ENCODE measurements around the gene GALNTL6. TPM values are rescaled to one million over a fixed set of nuclear protein-coding genes. Genes with fewer than 3 reads are reported as not detected.

GALNTL6 gene
- total and polyA plus RNA-seq, 2 of the 4 experiments (the other 2 are of a cell fraction), result under 0.01 TPM; not detected in 1

DNA sequence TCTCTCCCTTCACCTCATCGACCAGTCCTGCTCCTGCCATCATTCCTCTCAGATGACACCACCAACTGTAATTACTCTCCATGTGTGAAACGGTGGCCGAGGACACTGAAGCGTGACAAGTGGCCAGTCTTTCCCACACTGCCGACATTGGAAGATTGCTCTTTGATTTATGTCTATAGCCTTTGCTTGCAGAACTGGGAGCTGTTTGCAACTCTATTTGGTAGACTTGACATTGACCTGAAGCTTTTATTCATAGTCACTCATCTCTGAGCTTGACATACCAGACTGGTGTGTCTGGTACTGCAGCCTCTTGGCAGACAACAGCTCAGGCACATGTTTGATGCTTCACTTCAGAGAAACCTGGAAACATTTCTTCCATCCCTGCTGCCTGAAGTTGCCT is 1233.6 kb downstream of the GALNTL6 start:
- DNase-seq, result peak; percentile 3
- dilution Hi-C loops (cut with HindIII; ENCODE audit: low sequenced_read_pairs, unreplicated experiment) (no loop called here), in situ Hi-C loops (cut with MboI; ENCODE audit: low sequenced_read_pairs) (no loop called here), intact Hi-C loops (cut with micrococcal nuclease) (no loop called here)
- no peak overlapping the region for H3K4me3 ChIP-seq (ENCODE audit: insufficient read depth, low read depth, low read length)
- no peaks in the 10 kb centered on the region for H4K20me1 ChIP-seq (ENCODE audit: insufficient read depth, low read length)
- no peaks in the 10 kb centered on the region for H3K9me1 ChIP-seq (ENCODE audit: insufficient read depth, low read length)
- H3K27ac ChIP-seq (ENCODE audit: insufficient read depth, low read length), result no peak overlapping the region
- no peak overlapping the region for H2AFZ ChIP-seq (replicated peaks; ENCODE audit: low read length, poor library complexity)
- H3K9ac ChIP-seq (ENCODE audit: low read depth, low read length), result no peak overlapping the region
- H2BK120ac ChIP-seq (ENCODE audit: low read depth, low read length), result no peak overlapping the region
- ChIA-PET POLR2A (ENCODE audit: unreplicated experiment) (no interaction called here), CTCF (interaction anchor here (0.7 kb wide), 1 partner anchor 12 kb away, joined by 3 read pairs; no protein-coding TSS in a partner anchor)
- TF ChIP-seq, protein P1, sequence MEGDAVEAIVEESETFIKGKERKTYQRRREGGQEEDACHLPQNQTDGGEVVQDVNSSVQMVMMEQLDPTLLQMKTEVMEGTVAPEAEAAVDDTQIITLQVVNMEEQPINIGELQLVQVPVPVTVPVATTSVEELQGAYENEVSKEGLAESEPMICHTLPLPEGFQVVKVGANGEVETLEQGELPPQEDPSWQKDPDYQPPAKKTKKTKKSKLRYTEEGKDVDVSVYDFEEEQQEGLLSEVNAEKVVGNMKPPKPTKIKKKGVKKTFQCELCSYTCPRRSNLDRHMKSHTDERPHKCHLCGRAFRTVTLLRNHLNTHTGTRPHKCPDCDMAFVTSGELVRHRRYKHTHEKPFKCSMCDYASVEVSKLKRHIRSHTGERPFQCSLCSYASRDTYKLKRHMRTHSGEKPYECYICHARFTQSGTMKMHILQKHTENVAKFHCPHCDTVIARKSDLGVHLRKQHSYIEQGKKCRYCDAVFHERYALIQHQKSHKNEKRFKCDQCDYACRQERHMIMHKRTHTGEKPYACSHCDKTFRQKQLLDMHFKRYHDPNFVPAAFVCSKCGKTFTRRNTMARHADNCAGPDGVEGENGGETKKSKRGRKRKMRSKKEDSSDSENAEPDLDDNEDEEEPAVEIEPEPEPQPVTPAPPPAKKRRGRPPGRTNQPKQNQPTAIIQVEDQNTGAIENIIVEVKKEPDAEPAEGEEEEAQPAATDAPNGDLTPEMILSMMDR (conservative IDR thresholded peaks at IDR 0.05; ENCODE audit: low read depth, low read length), result no peak
- TF ChIP-seq RFX5 (IDR thresholded peaks at IDR 0.05; ENCODE audit: low read depth, low read length), result no peak
- H3K4me1 ChIP-seq (ENCODE audit: control insufficient read depth, insufficient read depth, low read length), result no peaks in the 10 kb centered on the region
- H3K36me3 ChIP-seq (ENCODE audit: control insufficient read depth, insufficient read depth, low read length), result no peaks in the 10 kb centered on the region
- WGBS, 2 experiments (ENCODE audit: extremely low coverage in 2 of 2, insufficient read length in 1 of 2), result 57% methylated on average over 4 of the region's 5 CpGs; no CpG with 5 or more reads in 1 of the 2 experiments
- no peak overlapping the region for H2AK9ac ChIP-seq (replicated peaks; ENCODE audit: low read depth, low read length, poor library complexity)
- H3K14ac ChIP-seq (replicated peaks; ENCODE audit: low read depth, low read length), result no peak overlapping the region
- H2AK5ac ChIP-seq (ENCODE audit: low read depth, low read length), result no peak overlapping the region
- H3K18ac ChIP-seq (ENCODE audit: low read depth, low read length), result no peak overlapping the region
- H3K56ac ChIP-seq (ENCODE audit: extremely low read depth, insufficient read depth, low read length), result no peak overlapping the region
- no peak overlapping the region for H2BK5ac ChIP-seq (ENCODE audit: low read depth, low read length, poor library complexity, severe bottlenecking)
- no peaks in the 10 kb centered on the region for H3K27me3 ChIP-seq (ENCODE audit: control insufficient read depth, insufficient read depth, low read length)
- no peak overlapping the region for H4K5ac ChIP-seq (ENCODE audit: low read depth, low read length)
- no TSS peak for BruUV-seq (replicated peaks)
- H2BK15ac ChIP-seq (ENCODE audit: low read depth, low read length), result no peak overlapping the region
- H4K91ac ChIP-seq (ENCODE audit: insufficient read depth, low read depth, low read length), result no peak overlapping the region
- H3K23ac ChIP-seq (ENCODE audit: low read depth, low read length), result no peak overlapping the region
- H3K4ac ChIP-seq (ENCODE audit: low read depth, low read length), result no peak overlapping the region
- no peak overlapping the region for H4K8ac ChIP-seq (ENCODE audit: low read depth in 2 of 2, low read length in 2 of 2)
- no peaks in the 10 kb centered on the region for H3K9me3 ChIP-seq (ENCODE audit: control insufficient read depth, insufficient read depth, low read length)
- no peak for ATAC-seq (ENCODE audit: low read depth)
- H3K4me2 ChIP-seq (ENCODE audit: low read depth, low read length), result no peak overlapping the region
- no peaks in the 10 kb centered on the region for H3K79me1 ChIP-seq (ENCODE audit: low read depth in 1 of 2, low read length in 2 of 2)
- H2BK20ac ChIP-seq (ENCODE audit: low read depth, low read length), result no peak overlapping the region
